HepG2 (cell line): Measurements from ENCODE around the gene DNMT3A. TPM values are rescaled to one million over a fixed set of nuclear protein-coding genes. Genes with fewer than 3 reads are reported as not detected.

ENCODE experiments used
- ATAC-seq: fragments of 200-7000 bp; cut with Tn5 transposase; 3 replicates; pipeline ENCODE4 v1.9.1; 2020; ENCODE audit warnings: mild to moderate bottlenecking, moderate library complexity
- BruUV-seq: library from RNA; stranded (reverse); fragments of 400-500 nt; replicated peaks from 2 replicates; lab custom pipeline; 2021; lab: Mats Ljungman, UMichigan
- CTCF ChIA-PET: fragments of 300-600 bp; formaldehyde crosslinking; extraction: SDS; loops from one replicate; lab custom pipeline; 2021; ENCODE audit warnings: low total read pairs, inconsistent platforms, low intra/inter-chr PET ratio; lab: Yijun Ruan, JAX
- POLR2A ChIA-PET: fragments of 350-600 bp; sonication (Branson Sonifier 250); formaldehyde crosslinking; loops from one replicate; lab custom pipeline; 2020; ENCODE audit warnings: antibody characterized with exemption, inconsistent platforms; lab: Yijun Ruan, JAX
- DNase-seq: peaks from one replicate; pipeline ENCODE4 v3.0.0-alpha.2; 2015; ENCODE audit warnings: low spot score
- FAIRE-seq: peaks from 3 replicates; lab custom pipeline; 2011; peaks lifted over from hg19 to GRCh38; lab: Jason Lieb, UNC
- H2AFZ ChIP-seq: one replicate; pipeline ENCODE4 v1.6.1; 2011; ENCODE audit warnings: low read length, inconsistent platforms
- H3K27ac ChIP-seq: fragments of 300-600 bp; 3 replicates; pipeline ENCODE4 v1.8.0; 2011; ENCODE audit warnings: mixed run types, mild to moderate bottlenecking, mixed read lengths, low read length, inconsistent platforms; ENCODE audit not compliant: insufficient read depth; ENCODE audit errors: extremely low read length
- H3K27me3 ChIP-seq, 2 experiments: fragments of 200-600 bp in 1 of 2; 2 replicates in 1 of 2; 3 replicates in 1 of 2; pipeline versions ENCODE4 v1.6.0 to v1.8.0; 2011; ENCODE audit warnings: low read length in 2 of 2, mild to moderate bottlenecking in 2 of 2, moderate library complexity in 2 of 2, inconsistent platforms in 1 of 2; ENCODE audit not compliant: insufficient read depth in 2 of 2, control insufficient read depth in 1 of 2
- H3K36me3 ChIP-seq, 2 experiments: fragments of 200-600 bp in 1 of 2; replicated peaks in 1 of 2; 2 replicates in 1 of 2; 3 replicates in 1 of 2; pipeline versions ENCODE4 v1.5.1 to v1.8.0; 2011; ENCODE audit warnings: low read length in 2 of 2, inconsistent platforms in 1 of 2; ENCODE audit not compliant: insufficient read depth in 2 of 2, control insufficient read depth in 1 of 2
- H3K4me1 ChIP-seq: 2 replicates; pipeline ENCODE4 v1.5.1; 2012; ENCODE audit warnings: low read length, inconsistent platforms; ENCODE audit not compliant: insufficient read depth
- H3K4me2 ChIP-seq: 2 replicates; pipeline ENCODE4 v1.6.0; 2011; ENCODE audit warnings: low read depth, low read length, inconsistent platforms
- H3K4me3 ChIP-seq, 3 experiments: fragments of 200-600 bp in 1 of 3; sonication (generic), shearing (Covaris generic) in 1 of 3; replicated peaks in 1 of 3; 2 replicates each; pipeline ENCODE4 v1.5.1; 2011 to 2016; ENCODE audit warnings: low read length in 3 of 3, inconsistent platforms in 2 of 3, low read depth in 2 of 3, mild to moderate bottlenecking in 2 of 3, control low read depth in 1 of 3, mixed read lengths in 1 of 3; ENCODE audit not compliant: insufficient read depth in 1 of 3
- H3K79me2 ChIP-seq: one replicate; pipeline ENCODE4 v1.6.1; 2011; ENCODE audit warnings: low read length, inconsistent platforms; ENCODE audit not compliant: insufficient read depth
- H3K9ac ChIP-seq: 2 replicates; pipeline ENCODE4 v1.6.0; 2011; ENCODE audit warnings: mild to moderate bottlenecking, low read depth, low read length, inconsistent platforms; ENCODE audit not compliant: insufficient read depth
- H3K9me3 ChIP-seq: 2 replicates; pipeline ENCODE4 v1.5.1; 2012; ENCODE audit warnings: mild to moderate bottlenecking, low read length
- H4K20me1 ChIP-seq: 2 replicates; pipeline ENCODE4 v1.6.0; 2011; ENCODE audit warnings: inconsistent platforms, mild to moderate bottlenecking, low read length, moderate library complexity; ENCODE audit not compliant: insufficient read depth
- DZIP1 ChIP-seq: sonication (generic); formaldehyde crosslinking; IDR thresholded peaks from 2 replicates; pipeline ENCODE4 v1.5.0; 2020; ENCODE audit warnings: mild to moderate bottlenecking, missing genetic modification reagents
- HNRNPLL ChIP-seq: fragments of 200-400 bp; formaldehyde crosslinking; IDR thresholded peaks from 2 replicates; pipeline ENCODE4 v1.6.1; 2017; ENCODE audit warnings: mild to moderate bottlenecking, low read depth, low read length; ENCODE audit not compliant: poor library complexity, severe bottlenecking
- MYNN ChIP-seq: sonication (generic); formaldehyde crosslinking; IDR thresholded peaks from 2 replicates; pipeline ENCODE4 v1.4.0; 2020; ENCODE audit warnings: mild to moderate bottlenecking, low read depth, missing genetic modification reagents
- NR2F6 ChIP-seq, 2 experiments: IDR thresholded peaks; 2 replicates each; pipeline ENCODE4 v1.6.1; 2016; ENCODE audit warnings: antibody characterized with exemption in 1 of 2, mild to moderate bottlenecking in 1 of 2
- POLR2A ChIP-seq, 2 experiments: IDR thresholded peaks; 2 replicates each; pipeline ENCODE4 v1.6.1; 2011; ENCODE audit warnings: low read depth in 2 of 2, low read length in 2 of 2, mild to moderate bottlenecking in 1 of 2, moderate library complexity in 1 of 2; ENCODE audit not compliant: insufficient read depth in 1 of 2
- TFAP4 ChIP-seq: sonication (generic); IDR thresholded peaks from 2 replicates; pipeline ENCODE4 v1.6.1; 2016; ENCODE audit warnings: low read depth, borderline replicate concordance
- ZBTB2 ChIP-seq: sonication (generic); formaldehyde crosslinking; IDR thresholded peaks from 2 replicates; pipeline ENCODE4 v1.8.0; 2022; ENCODE audit warnings: low read depth, missing genetic modification reagents
- ZFY ChIP-seq: sonication (generic); formaldehyde crosslinking; IDR thresholded peaks from 2 replicates; pipeline ENCODE4 v1.4.0; 2020; ENCODE audit warnings: missing genetic modification reagents
- ZNF350 ChIP-seq: sonication (generic); formaldehyde crosslinking; IDR thresholded peaks from 2 replicates; pipeline ENCODE4 v1.4.0; 2020; ENCODE audit warnings: mild to moderate bottlenecking, low read depth, missing genetic modification reagents, borderline replicate concordance
- ZNF576 ChIP-seq: sonication (generic); formaldehyde crosslinking; IDR thresholded peaks from 2 replicates; pipeline ENCODE4 v1.4.0; 2020; ENCODE audit warnings: mild to moderate bottlenecking, missing genetic modification reagents
- ZNF687 ChIP-seq: sonication (generic); formaldehyde crosslinking; IDR thresholded peaks from 2 replicates; pipeline ENCODE4 v1.5.1; 2020; ENCODE audit warnings: mild to moderate bottlenecking, missing genetic modification reagents, moderate library complexity
- ZNF775 ChIP-seq: sonication (generic); formaldehyde crosslinking; IDR thresholded peaks from 2 replicates; pipeline ENCODE4 v1.4.0; 2020; ENCODE audit warnings: missing genetic modification reagents, mild to moderate bottlenecking, moderate library complexity, borderline replicate concordance
- ZSCAN30 ChIP-seq: sonication (generic); formaldehyde crosslinking; IDR thresholded peaks from 2 replicates; pipeline ENCODE4 v1.5.0; 2020; ENCODE audit warnings: mild to moderate bottlenecking, missing genetic modification reagents
- WGBS: methylation state at CpG from one replicate; pipeline ENCODE4 v1.1.6; 2017; ENCODE audit warnings: low lambda C conversion rate; 5-methylcytosine and 5-hydroxymethylcytosine counted together
- in situ Hi-C: cut with HindIII; loops from 2 replicates; pipeline ENCODE4 v1.10.0; 2017; ENCODE audit warnings: low pct_unique_long_range_greater_than_20kb; ENCODE audit not compliant: extremely low pct_ligation_motif_present
- intact Hi-C: fragments of 100-400 bp; cut with micrococcal nuclease; formaldehyde crosslinking; loops from one replicate; pipeline ENCODE4 v1.10.0; 2022; ENCODE audit not compliant: unreplicated experiment
- polyA plus RNA-seq, 8 experiments: library from polyadenylated mRNA; depleted of rRNA in 3 of 8; stranded (reverse) in 7 of 8; unstranded in 1 of 8; fragments of >200 nt; fragmentation: Illumina TruSeq in 4 of 8; extraction: Trizol in 4 of 8; gene quantifications; 2 replicates each; pipeline versions ENCODE4 v1.2.1 to v1.2.3, GENCODE V29; 2011 to 2016; ENCODE audit warnings: low read depth in 4 of 8, missing spikeins in 1 of 8, mixed read lengths in 1 of 8; ENCODE audit not compliant: insufficient read depth in 1 of 8
- total RNA-seq, 5 experiments: library from RNA; depleted of rRNA; stranded (reverse); fragments of >200 nt; fragmentation: Illumina TruSeq; extraction: Trizol; gene quantifications; 2 replicates each; pipeline ENCODE4 v1.2.3, GENCODE V29; 2016; ENCODE audit warnings: low read depth in 1 of 5

Gene DNMT3A
- total and polyA plus RNA-seq, 2 of the 13 experiments (the other 11 are each of a cell fraction or from before 2014, with no cell fraction given) = 14.7 to 29.1 TPM

- Histone ChIP-seq H3K4me1 (peaks cover 29% of the 10 kb centered on the region), H3K9me3 (no peaks in the 10 kb centered on the region), H3K36me3 (no peaks in the 10 kb centered on the region), H3K4me2 (peak overlapping the region; percentile 47; the same call in 1 of the 2 replicates), H3K79me2 (no peaks in the 10 kb centered on the region), H3K27me3 (peaks cover 7 to 49% of the 10 kb centered on the region in 2 experiments; a peak in 4 of 5 replicates), H3K27ac (no peak overlapping the region), H3K4me3 (peak overlapping the region in 1 of 3 experiments; percentile 17; a peak in 1 of 6 replicates), H2AFZ (no peak overlapping the region), H4K20me1 (no peaks in the 10 kb centered on the region), H3K9ac (no peak overlapping the region)
- in situ Hi-C loops (no loop called here), intact Hi-C loops (no loop called here)
- DNase-seq (no peak), FAIRE-seq (no peak), ATAC-seq (peak; percentile 19)
- no TSS peak for BruUV-seq
- POLR2A ChIA-PET = interaction anchor here (2.6 kb wide), 1 partner anchor 11 kb away, joined by 11 read pairs; no protein-coding TSS in a partner anchor
- CTCF ChIA-PET = no interaction called here
- 25% methylated on average over 15 of the region's 20 CpGs for WGBS
- TF ChIP-seq ZFY (CRISPR knock-in tag) = peak; percentile 53; the same call in 1 of the 2 replicates
- TF ChIP-seq ZNF687 = peak; percentile 69
- TF ChIP-seq ZNF775 (CRISPR knock-in tag) = no peak
- peak; percentile 30 for TF ChIP-seq HNRNPLL
- TF ChIP-seq ZSCAN30 (CRISPR knock-in tag) = no peak
- no peak for TF ChIP-seq ZBTB2 (CRISPR knock-in tag)
- TF ChIP-seq ZNF350 (CRISPR knock-in tag) = no peak
- TF ChIP-seq MYNN (CRISPR knock-in tag) = no peak
- no peak for TF ChIP-seq NR2F6 (IDR thresholded peaks at IDR 0.05)
- no peak for TF ChIP-seq NR2F6 (CRISPR knock-in tag; IDR thresholded peaks at IDR 0.05)
- TF ChIP-seq POLR2A (IDR thresholded peaks at IDR 0.05; ENCODE audit: insufficient read depth in 1 of 2, low read depth in 2 of 2, low read length in 2 of 2) = no peak
- TF ChIP-seq DZIP1 (CRISPR knock-in tag) = 0 out of 2 replicates have a peak, but pooled peaks have one; percentile 40
- no peak for TF ChIP-seq ZNF576 (CRISPR knock-in tag)
- TF ChIP-seq TFAP4 = peak; percentile 20; the same call in 1 of the 2 replicates
These were observed 31.7 kb upstream of the DNMT3A start for GRCh38 chr2:25373269-25373981.
